HG03354 (cell line): ENCODE results near the gene ZDHHC11B.
"Not testable (repeated sequence)": the region's sequence is repeated elsewhere in the genome, so short reads cannot be mapped to it uniquely, and the experiment has no call there.

ENCODE experiments used
- ATAC-seq: cut with Tn5 transposase; IDR thresholded peaks from one replicate; pipeline ENCODE4 v1.9.1; 2021; ENCODE audit warnings: mild to moderate bottlenecking; ENCODE audit not compliant: unreplicated experiment, poor library complexity, severe bottlenecking

Gene ZDHHC11B

GRCh38 chr5:693271-694041 is 91.1 kb downstream of the ZDHHC11B start, which contains the start of gene TPPP:
TSS of gene TPPP (minus strand) at chr5:693352. CDS start at chr5:678060, 15,292 bp downstream.
- peak; percentile 70 for ATAC-seq

- peak; percentile 11 for ATAC-seq
These were observed 91.9 kb downstream of the ZDHHC11B start for GRCh38 chr5:692529-693041.

GRCh38 chr5:691817-692528 is 92.6 kb downstream of the ZDHHC11B start:
- no peak for ATAC-seq

DNA sequence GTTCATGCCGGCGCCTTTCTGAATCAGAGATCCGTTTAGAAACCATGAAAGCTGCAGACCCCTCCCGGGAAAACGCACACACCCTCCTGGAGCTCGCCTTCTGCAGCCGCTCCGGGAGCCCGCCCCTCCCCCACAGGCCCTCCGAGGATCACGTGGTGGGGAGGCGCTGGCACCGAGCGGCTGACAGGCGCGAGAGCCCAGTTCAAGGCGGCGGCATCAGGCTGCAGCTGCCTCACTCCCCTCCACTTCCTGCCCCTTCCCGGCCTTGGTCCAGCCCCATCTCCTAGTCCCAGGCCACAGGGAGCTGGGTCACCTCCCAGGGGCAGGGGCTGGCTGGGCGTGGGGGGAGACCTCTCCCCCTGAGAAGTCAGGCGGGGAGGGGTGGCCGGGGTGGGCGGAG is 93.5 kb downstream of the ZDHHC11B start:
- not testable (repeated sequence) for ATAC-seq

DNA sequence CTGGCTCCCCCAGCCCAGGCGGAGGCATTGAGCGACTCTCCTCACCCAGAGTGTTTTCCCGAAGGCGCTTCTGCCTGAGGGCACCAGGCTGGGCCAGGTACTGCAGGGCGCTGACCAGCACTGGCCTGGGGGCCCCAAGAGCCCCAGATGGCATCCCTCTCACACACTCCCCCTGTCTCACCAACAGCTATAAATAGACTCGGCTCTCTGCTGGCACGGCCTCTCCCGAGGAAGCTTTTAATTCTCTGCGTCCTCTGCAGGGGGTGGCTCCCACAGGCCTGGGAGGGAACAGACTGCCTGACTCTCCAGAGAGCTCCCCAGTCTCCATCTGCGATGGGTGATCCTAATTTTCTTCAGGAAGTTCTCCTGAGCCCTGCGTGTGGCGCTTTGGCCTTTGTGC is 94.2 kb downstream of the ZDHHC11B start:
- not testable (repeated sequence) for ATAC-seq

DNA sequence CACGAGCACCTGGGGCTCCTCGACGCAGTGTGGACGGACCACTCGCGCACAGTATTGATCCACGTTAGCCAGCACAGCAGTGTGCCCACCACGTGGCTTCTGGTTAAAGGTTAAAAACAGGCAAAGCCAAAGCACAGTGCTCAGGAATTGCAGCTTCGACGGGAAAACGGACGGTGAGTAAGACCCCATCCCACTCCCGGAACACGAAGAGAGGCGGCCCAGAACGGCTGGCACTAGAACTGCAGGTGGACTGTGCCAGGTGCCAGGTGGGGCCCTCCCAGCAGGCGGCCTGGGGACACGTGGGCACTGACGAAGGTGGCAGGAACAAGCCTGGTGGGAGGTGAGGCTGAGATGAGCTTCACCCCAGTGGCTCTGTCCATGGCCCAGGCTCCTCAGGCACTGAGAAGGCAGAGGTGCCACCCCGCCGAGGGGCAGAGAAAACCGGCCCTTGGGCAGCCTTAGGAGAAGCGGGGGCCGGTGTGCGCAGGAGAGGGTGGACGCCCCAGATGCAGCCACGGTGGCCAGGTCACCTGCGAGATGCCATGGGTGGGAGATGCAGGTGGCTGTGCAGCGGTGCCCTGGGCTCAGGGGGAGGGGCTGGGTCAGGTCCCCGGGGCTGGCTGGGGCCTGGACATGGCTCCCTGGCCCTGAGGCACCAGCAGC is 96.0 kb downstream of the ZDHHC11B start:
- ATAC-seq: not testable (repeated sequence)

GRCh38 chr5:686936-687335 is 97.6 kb downstream of the ZDHHC11B start:
- not testable (repeated sequence) for ATAC-seq

DNA sequence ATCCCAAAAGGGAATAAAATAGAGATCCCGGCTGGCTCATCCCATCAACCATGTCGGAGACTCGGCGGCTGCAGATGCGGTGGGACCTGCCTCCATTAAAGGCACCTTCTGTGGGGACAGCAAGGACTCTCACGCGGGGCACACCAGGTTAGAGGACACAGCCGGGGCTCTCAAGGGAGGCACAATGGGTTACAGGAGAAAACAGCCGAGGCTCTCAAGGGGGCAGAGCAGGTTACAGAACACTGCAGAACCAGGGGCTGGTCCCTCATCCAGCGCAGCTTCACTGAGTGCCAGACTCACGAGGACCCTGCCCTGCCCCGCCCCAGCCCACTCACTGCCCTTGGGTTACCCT is 98.4 kb downstream of the ZDHHC11B start:
- not testable (repeated sequence) for ATAC-seq

GRCh38 chr5:685262-686171 is 99.0 kb downstream of the ZDHHC11B start:
- no peak for ATAC-seq

DNA sequence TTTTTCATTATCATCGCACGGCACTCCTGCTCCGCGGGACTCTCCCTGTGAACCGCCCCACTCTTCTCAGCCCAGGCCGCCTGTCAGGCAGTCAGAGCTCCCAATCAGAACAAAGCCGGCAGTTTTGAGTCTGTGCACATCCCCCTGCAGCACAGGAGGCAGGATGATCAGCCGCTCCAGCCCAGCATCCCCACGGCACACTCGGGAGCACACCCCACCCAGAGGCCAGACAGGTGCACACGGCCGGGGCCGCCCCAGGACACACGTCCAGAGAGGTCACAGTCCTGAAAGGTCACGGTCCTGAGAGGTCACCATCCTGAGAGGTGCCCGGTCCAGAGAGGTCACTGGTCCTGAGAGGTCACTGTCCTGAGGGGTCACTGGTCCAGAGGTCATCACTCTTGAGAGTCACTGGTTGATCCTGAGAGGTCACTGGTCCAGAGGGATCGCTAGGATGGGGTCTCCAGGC is 99.7 kb downstream of the ZDHHC11B start:
- ATAC-seq: no peak

DNA sequence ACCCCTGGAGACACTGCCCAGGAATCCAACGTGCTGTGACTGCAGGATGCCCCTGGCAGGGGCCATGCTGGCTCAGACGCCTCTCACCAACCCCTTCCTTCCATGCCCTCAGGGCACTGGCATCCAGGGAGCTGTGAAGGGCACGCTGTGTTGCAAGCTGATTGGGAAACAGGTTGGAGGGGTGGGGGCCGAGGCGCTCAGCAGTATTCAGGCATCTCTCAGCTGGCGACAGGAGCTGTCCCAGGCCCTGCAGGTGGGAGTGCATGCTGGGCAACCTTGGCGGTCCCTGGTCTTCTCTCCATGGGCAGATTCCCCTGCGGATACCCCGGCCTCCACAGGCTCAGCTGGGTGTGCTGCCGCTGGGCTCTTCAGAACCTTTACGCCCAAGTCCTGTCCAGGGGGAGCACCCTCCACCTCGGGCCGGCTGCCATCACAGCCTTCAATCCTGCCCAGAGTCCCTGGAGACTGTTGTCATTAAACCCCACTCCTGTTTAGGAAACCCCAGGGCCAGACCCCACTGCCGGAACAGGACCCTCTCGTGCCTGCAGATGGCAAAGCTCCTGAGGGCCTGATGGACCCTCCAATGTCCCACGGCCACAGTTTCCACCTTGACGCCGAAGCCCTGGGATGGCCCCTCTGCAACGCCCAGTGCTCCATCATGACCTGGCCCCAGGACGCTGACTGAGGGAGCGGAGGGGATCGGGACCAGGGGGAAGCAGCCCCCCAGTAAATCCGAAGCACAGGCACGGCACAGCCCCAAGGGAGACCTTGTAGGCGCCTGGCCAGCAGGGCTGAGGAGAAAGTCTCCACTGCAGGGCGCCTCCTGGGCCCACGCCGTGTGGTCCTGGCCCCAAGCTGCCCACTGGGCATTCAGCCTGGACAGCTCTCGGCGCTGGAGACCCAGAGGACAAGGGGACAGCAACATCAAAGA is 100.7 kb downstream of the ZDHHC11B start:
- no peak for ATAC-seq

GRCh38 chr5:682651-683358 is 101.7 kb downstream of the ZDHHC11B start:
- ATAC-seq: not testable (repeated sequence)

- ATAC-seq: not testable (repeated sequence)
These were observed 102.3 kb downstream of the ZDHHC11B start for GRCh38 chr5:682216-682615.

DNA sequence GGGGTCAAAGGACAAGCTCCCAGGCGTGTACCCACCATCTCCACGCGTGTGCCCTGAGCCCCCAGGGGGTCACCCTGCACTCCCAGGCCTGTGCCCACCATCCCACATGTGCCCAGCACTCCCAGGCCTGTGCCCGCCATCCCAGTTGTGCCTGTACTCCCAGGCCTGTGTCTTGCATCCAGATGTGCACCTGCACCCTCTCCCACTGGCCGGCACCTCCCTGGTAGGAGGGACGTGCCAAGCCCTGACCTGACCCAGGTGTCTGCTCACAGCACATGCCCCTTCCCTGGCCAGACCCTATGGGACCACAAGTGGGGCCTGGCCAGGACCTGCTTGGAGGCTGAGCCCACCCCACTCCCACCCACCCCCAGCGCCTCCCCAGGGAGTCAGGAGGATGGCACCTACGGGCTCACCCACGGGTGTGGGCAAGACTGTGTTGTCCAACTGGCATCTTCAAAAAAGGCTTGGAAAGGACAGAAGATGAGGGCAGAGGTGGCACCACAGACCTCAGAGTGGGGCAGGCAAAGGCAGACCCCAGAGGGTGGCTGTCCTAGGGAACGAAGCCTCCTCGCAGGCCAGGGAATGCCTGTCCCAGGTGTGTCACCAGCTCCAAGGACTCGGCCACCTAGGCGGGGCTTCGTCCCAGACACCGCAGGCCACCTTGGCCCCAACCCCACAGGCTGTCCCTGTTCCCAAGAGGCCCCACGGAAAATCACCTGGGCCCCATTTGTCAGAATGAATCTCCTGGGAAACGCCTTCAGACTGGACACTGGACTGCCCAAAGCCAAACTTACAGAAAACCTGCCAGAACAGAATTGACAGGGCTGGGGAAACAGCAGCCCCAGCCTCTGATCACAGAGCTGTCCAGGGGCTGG is 103.0 kb downstream of the ZDHHC11B start:
- not testable (repeated sequence) for ATAC-seq

GRCh38 chr5:680836-681235 is 103.7 kb downstream of the ZDHHC11B start:
- not testable (repeated sequence) for ATAC-seq

GRCh38 chr5:680118-680795 is 104.3 kb downstream of the ZDHHC11B start:
- not testable (repeated sequence) for ATAC-seq
